Stimulated activated CD8-positive, alpha-beta memory T cell treated with anti-CD3 and anti-CD28 coated beads, Interleukin-15, amount 100 ng/mL, for 48 hours (primary cell): ENCODE results near the gene GAGE12D.
"Not testable (repeated sequence)": the region's sequence is repeated elsewhere in the genome, so short reads cannot be mapped to it uniquely, and the experiment has no call there.

Source experiments
- DNase-seq, 2 donors: peaks; one replicate each; pipeline ENCODE4 v3.0.0-alpha.2; 2020; ENCODE audit warnings: low read depth in 2 of 2

GAGE12D gene, protein sequence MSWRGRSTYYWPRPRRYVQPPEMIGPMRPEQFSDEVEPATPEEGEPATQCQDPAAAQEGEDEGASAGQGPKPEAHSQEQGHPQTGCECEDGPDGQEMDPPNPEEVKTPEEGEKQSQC

GRCh38 chrX:49541433-49541832 lies at the start of gene GAGE12D:
Gene GAGE12D, plus strand, starts transcription at chrX:49541733. Its CDS starts 1,155 bp downstream, at chrX:49542888.
- DNase-seq: not testable (repeated sequence)

DNA sequence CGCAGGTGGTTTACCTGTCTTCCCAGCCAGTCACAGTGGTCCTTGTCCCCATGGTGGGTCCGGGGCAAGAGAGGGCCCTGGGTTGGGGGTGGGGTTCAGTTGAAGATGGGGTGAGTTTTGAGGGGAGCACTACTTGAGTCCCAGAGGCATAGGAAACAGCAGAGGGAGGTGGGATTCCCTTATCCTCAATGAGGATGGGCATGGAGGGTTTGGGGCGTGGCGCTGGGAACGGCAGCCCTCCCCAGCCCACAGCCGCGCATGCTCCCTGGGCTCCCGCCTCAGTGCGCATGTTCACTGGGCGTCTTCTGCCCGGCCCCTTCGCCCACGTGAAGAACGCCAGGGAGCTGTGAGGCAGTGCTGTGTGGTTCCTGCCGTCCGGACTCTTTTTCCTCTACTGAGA lies 9.7 kb upstream of the GAGE12D start, which contains the start of gene GAGE12C:
Gene GAGE12C (plus strand): TSS at position 301 of the 400 bp plus-strand sequence. CDS start 1,155 bp downstream, outside the sequence.
- DNase-seq: not testable (repeated sequence)

GRCh38 chrX:49550989-49551388 lies 9.5 kb downstream of the GAGE12D start, which contains the start of gene GAGE12E:
Gene GAGE12E, plus strand, starts transcription at chrX:49551289. Its CDS starts 1,155 bp downstream, at chrX:49552444.
- DNase-seq: not testable (repeated sequence)

- DNase-seq: not testable (repeated sequence)
Observed at GRCh38 chrX:49560542-49560941, 19.0 kb downstream of the GAGE12D start, which contains the start of gene GAGE12F. Gene GAGE12F, plus strand, starts transcription at chrX:49560842. Its CDS starts 1,155 bp downstream, at chrX:49561997.

GRCh38 chrX:49568728-49569127 lies 27.2 kb downstream of the GAGE12D start:
- DNase-seq: not testable (repeated sequence)

- DNase-seq: not testable (repeated sequence)
Observed at GRCh38 chrX:49569152-49569551, 27.6 kb downstream of the GAGE12D start.

GRCh38 chrX:49570100-49570499 lies 28.6 kb downstream of the GAGE12D start, which contains the start of gene GAGE12G:
Gene GAGE12G, plus strand, starts transcription at chrX:49570400. Its CDS starts 1,155 bp downstream, at chrX:49571555.
- DNase-seq: not testable (repeated sequence)

GRCh38 chrX:49579649-49580048 lies 38.1 kb downstream of the GAGE12D start, which contains the start of gene GAGE12H:
Gene GAGE12H, plus strand, starts transcription at chrX:49579949. Its CDS starts 1,155 bp downstream, at chrX:49581104.
- DNase-seq: not testable (repeated sequence)

DNA sequence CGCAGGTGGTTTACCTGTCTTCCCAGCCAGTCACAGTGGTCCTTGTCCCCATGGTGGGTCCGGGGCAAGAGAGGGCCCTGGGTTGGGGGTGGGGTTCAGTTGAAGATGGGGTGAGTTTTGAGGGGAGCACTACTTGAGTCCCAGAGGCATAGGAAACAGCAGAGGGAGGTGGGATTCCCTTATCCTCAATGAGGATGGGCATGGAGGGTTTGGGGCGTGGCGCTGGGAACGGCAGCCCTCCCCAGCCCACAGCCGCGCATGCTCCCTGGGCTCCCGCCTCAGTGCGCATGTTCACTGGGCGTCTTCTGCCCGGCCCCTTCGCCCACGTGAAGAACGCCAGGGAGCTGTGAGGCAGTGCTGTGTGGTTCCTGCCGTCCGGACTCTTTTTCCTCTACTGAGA lies 47.7 kb downstream of the GAGE12D start, which contains the start of gene GAGE2A:
Gene GAGE2A (plus strand): TSS at position 301 of the 400 bp plus-strand sequence. CDS start 1,155 bp downstream, outside the sequence.
- DNase-seq: not testable (repeated sequence)

DNA sequence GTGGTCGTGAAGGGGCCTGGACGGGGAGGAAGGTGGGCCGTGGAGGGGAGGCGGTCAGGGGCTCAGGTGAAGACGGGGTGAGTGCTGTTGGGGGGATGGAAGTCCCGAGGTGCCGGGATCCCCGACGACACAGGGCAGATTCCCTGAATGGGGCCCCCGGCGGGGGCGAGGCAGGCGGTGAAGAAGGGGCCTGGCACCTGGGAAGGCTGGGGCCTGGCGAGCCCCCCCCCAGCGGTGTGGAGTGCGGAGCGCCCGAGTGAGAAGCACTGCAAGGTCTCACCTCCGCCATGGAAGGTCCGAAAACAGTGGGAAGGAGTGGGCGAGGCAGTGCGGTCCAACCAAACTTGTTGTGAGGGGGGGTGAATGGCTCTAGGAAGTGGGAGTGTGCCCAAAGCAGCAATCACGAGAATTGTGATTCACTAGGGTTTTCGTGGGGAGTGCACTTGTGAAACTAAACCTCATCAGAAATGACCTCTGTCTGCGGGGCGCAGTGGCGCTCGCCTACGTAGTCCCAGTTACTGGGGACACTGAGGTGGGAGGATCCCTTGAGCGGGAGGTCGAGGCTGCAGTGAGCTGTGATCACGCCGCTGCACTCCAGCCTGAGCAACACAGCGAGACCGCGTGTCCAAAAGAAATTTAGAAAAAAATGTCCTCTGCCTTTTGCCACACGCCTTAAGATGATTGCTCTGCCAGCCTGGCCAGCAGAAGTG lies 48.4 kb downstream of the GAGE12D start:
- DNase-seq: peak in 1 of 2 donors; percentile 2

GRCh38 chrX:49590488-49590887 lies 49.0 kb downstream of the GAGE12D start:
- DNase-seq: not testable (repeated sequence)
